SH-SY5Y (cell line): Measurements from ENCODE around the gene ST8SIA5.

Experiments
- GATA2 ChIP-seq: IDR thresholded peaks from 2 replicates; pipeline ENCODE4 v1.6.1; 2011; ENCODE audit warnings: mild to moderate bottlenecking, low read depth, low read length
- GATA3 ChIP-seq: IDR thresholded peaks from 2 replicates; pipeline ENCODE4 v1.6.1; 2011; ENCODE audit warnings: low read depth, mild to moderate bottlenecking, low read length, moderate library complexity

- TF ChIP-seq GATA3 (no peak), GATA2 (no peak)
These were observed 52.7 kb downstream of the ST8SIA5 start for GRCh38 chr18:46704189-46704588.
